OCI-LY7 (cell line): Measurements from ENCODE around the gene C3orf20. TPM values are rescaled to one million over a fixed set of nuclear protein-coding genes. Genes with fewer than 3 reads are reported as not detected.

Experiments used
- BruUV-seq: library from RNA; stranded (reverse); fragments of 400-500 nt; replicated peaks from 2 replicates; lab custom pipeline; 2021; lab: Mats Ljungman, UMichigan
- CTCF ChIA-PET: fragments of 300-600 bp; sonication (Branson Sonifier 250); formaldehyde crosslinking; loops from one replicate; lab custom pipeline; 2022; ENCODE audit warnings: antibody characterized with exemption; ENCODE audit not compliant: unreplicated experiment; lab: Charles Lee
- POLR2A ChIA-PET: fragments of 300-600 bp; sonication (Branson Sonifier 250); formaldehyde crosslinking; loops from one replicate; lab custom pipeline; 2022; ENCODE audit warnings: antibody characterized with exemption; lab: Charles Lee
- DNase-seq: peaks from one replicate; pipeline ENCODE4 v3.0.0-alpha.2; 2015; ENCODE audit warnings: low spot score
- H2AFZ ChIP-seq: fragments of 200-600 bp; sonication (generic), shearing (Covaris generic); 2 replicates; pipeline ENCODE4 v1.6.1; 2014; ENCODE audit warnings: mild to moderate bottlenecking, antibody characterized with exemption, low read length, moderate library complexity
- H3K27ac ChIP-seq: fragments of 200-600 bp; sonication (generic); 2 replicates; pipeline ENCODE4 v1.5.1; 2014; ENCODE audit warnings: mixed run types, low read depth, mild to moderate bottlenecking, moderate library complexity, low read length, inconsistent platforms; ENCODE audit not compliant: poor library complexity, severe bottlenecking
- H3K36me3 ChIP-seq: fragments of 200-600 bp; sonication (generic); 2 replicates; pipeline ENCODE4 v1.6.1; 2014; ENCODE audit warnings: mild to moderate bottlenecking, antibody characterized with exemption, low read length, moderate library complexity, mixed read lengths; ENCODE audit not compliant: insufficient read depth
- H3K4me1 ChIP-seq: fragments of 200-600 bp; sonication (generic); 2 replicates; pipeline ENCODE4 v1.5.1; 2014; ENCODE audit warnings: mild to moderate bottlenecking, low read length; ENCODE audit not compliant: insufficient read depth, poor library complexity, severe bottlenecking
- H3K4me2 ChIP-seq: fragments of 200-600 bp; sonication (generic); 2 replicates; pipeline ENCODE4 v1.6.1; 2014; ENCODE audit warnings: mild to moderate bottlenecking, low read length
- H3K4me3 ChIP-seq: fragments of 200-600 bp; sonication (generic); 2 replicates; pipeline ENCODE4 v1.5.1; 2014; ENCODE audit warnings: mild to moderate bottlenecking, low read depth, low read length; ENCODE audit not compliant: poor library complexity, severe bottlenecking
- H3K79me2 ChIP-seq: fragments of 200-600 bp; sonication (generic); 2 replicates; pipeline ENCODE4 v1.6.1; 2016; ENCODE audit warnings: low read depth, mild to moderate bottlenecking, low read length, moderate library complexity, mixed read lengths; ENCODE audit not compliant: insufficient read depth
- H3K9me2 ChIP-seq: fragments of 200-600 bp; sonication (generic); 2 replicates; pipeline ENCODE4 v1.6.1; 2016; ENCODE audit warnings: mild to moderate bottlenecking, low read length, mixed read lengths; ENCODE audit not compliant: insufficient read depth
- H3K9me3 ChIP-seq: fragments of 200-600 bp; sonication (generic); 2 replicates; pipeline ENCODE4 v1.6.1; 2014; ENCODE audit warnings: mild to moderate bottlenecking, mixed run types, low read length, mixed read lengths
- H4K20me1 ChIP-seq: fragments of 200-600 bp; sonication (generic); 2 replicates; pipeline ENCODE4 v1.6.1; 2014; ENCODE audit warnings: mild to moderate bottlenecking, antibody characterized with exemption, low read length, moderate library complexity, mixed read lengths; ENCODE audit not compliant: insufficient read depth
- CTCF ChIP-seq: fragments of 200-600 bp; sonication (generic); conservative IDR thresholded peaks from 2 replicates; pipeline ENCODE4 v1.5.1; 2014; ENCODE audit warnings: mild to moderate bottlenecking, antibody characterized with exemption, low read length, moderate library complexity, mixed read lengths
- EZH2phosphoT487 ChIP-seq: fragments of 200-600 bp; sonication (generic); IDR thresholded peaks from 2 replicates; pipeline ENCODE4 v1.6.1; 2018; ENCODE audit warnings: low read depth, borderline replicate concordance, mild to moderate bottlenecking, mixed run types, antibody characterized with exemption, low read length, moderate library complexity, mixed read lengths
- intact Hi-C: fragments of 100-400 bp; cut with micrococcal nuclease; formaldehyde crosslinking; loops from one replicate; pipeline ENCODE4 v1.10.0; 2022; ENCODE audit not compliant: unreplicated experiment
- total RNA-seq, 2 experiments: library from RNA; depleted of rRNA in 1 of 2; stranded (reverse); fragments of >200 nt in 1 of 2; shearing (Covaris generic) in 1 of 2; gene quantifications; 2 replicates each; pipeline ENCODE4 v1.2.3, GENCODE V29; 2014 to 2022

C3orf20 gene
- total RNA-seq, 2 experiments from 2014 or later: 2.2 to 2.7 TPM

DNA sequence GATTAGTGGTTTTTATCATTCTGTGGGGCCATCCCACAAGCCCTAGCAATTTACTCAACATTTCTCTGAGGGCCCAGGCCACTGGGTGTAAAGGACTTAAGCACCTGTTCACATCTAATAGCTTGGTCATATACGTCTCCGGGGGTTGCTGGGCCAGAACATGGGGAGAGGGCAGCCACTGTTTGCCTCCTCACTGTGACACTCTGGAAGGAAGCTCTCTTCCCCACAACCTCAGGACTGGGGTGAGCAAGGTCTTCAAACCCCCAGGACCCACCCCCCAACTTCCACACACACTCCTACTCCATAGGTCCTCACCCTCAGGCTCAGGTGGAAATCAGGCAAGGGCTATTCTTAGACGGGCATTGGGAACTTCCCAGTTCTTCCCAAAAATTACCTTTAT lies 28.9 kb downstream of the C3orf20 start:
- CTCF ChIA-PET: no interaction called here
- H3K4me1 ChIP-seq: peaks cover 13% of the 10 kb centered on the region
- no peak overlapping the region for H3K27ac ChIP-seq
- intact Hi-C loops: no loop called here
- H4K20me1 ChIP-seq: no peaks in the 10 kb centered on the region
- no peak overlapping the region for H3K4me2 ChIP-seq
- no TSS peak for BruUV-seq
- TF ChIP-seq CTCF: no peak
- TF ChIP-seq EZH2phosphoT487: no peak
- no peaks in the 10 kb centered on the region for H3K9me2 ChIP-seq
- DNase-seq: no peak
- no peak overlapping the region for H2AFZ ChIP-seq
- peaks cover 6% of the 10 kb centered on the region; the same call in 1 of the 2 replicates for H3K36me3 ChIP-seq
- no peaks in the 10 kb centered on the region for H3K79me2 ChIP-seq
- peaks cover 9% of the 10 kb centered on the region; the same call in 1 of the 2 replicates for H3K9me3 ChIP-seq
- no peak overlapping the region for H3K4me3 ChIP-seq
- POLR2A ChIA-PET: interaction anchor here (1.4 to 1.6 kb wide), 2 partner anchors 8 to 17 kb away, joined by 5 to 7 read pairs; no protein-coding TSS in a partner anchor

- no TSS peak for BruUV-seq
- Histone ChIP-seq H3K4me1 (no peaks in the 10 kb centered on the region), H3K4me3 (no peak overlapping the region)
These were observed 31.2 kb downstream of the C3orf20 start for GRCh38 chr3:14706096-14706495.

More at GRCh38 chr3:14706096-14706495, 31.2 kb downstream of the C3orf20 start:
- peaks cover 18% of the 10 kb centered on the region; the same call in 1 of the 2 replicates for H3K9me3 ChIP-seq
- TF ChIP-seq CTCF (no peak), EZH2phosphoT487 (no peak)
- H3K36me3 ChIP-seq: peaks cover 10% of the 10 kb centered on the region; the same call in 1 of the 2 replicates
- H3K79me2 ChIP-seq: no peaks in the 10 kb centered on the region
- CTCF ChIA-PET: interaction anchor here (0.5 kb wide), 1 partner anchor 246 kb away, joined by 3 read pairs; no protein-coding TSS in a partner anchor
- DNase-seq: no peak
- intact Hi-C loops: no loop called here
- POLR2A ChIA-PET: interaction anchor here (1.5 to 2.3 kb wide), 2 partner anchors 9 to 15 kb away, joined by 3 to 8 read pairs; no protein-coding TSS in a partner anchor
- H4K20me1 ChIP-seq: no peaks in the 10 kb centered on the region
- no peaks in the 10 kb centered on the region for H3K9me2 ChIP-seq
- H3K27ac ChIP-seq: no peak overlapping the region
- H2AFZ ChIP-seq: no peak overlapping the region
- H3K4me2 ChIP-seq: no peak overlapping the region
